Measurements from ENCODE around the gene CDA. TPM values are rescaled to one million over a fixed set of nuclear protein-coding genes. Genes with fewer than 3 reads are reported as not detected.
A peak's percentile ranks its signal among the peaks of the same experiment; 100 is the strongest.

Gene CDA
- total RNA-seq, 1 donor from 2014 or later, result not detected

GRCh38 chr1:20589331-20590278, 708 bp downstream of the CDA start:
- H3K27ac Mint-ChIP-seq (ENCODE audit: unreplicated experiment), result no peak overlapping the region
- Histone ChIP-seq H3K27me3 (ENCODE audit: insufficient read depth, low read length) (peaks cover 3% of the 10 kb centered on the region), H2AFZ (ENCODE audit: low read depth, low read length) (peak overlapping the region; percentile 50), H4K20me1 (ENCODE audit: insufficient read depth, low read length) (no peaks in the 10 kb centered on the region), H3K27ac (ENCODE audit: low read depth, low read length) (no peak overlapping the region), H3K4me1 (ENCODE audit: insufficient read depth, low read length) (peaks cover 11% of the 10 kb centered on the region), H3K4me2 (ENCODE audit: low read length) (peak overlapping the region; percentile 25), H3K9ac (ENCODE audit: low read length) (no peak overlapping the region), H3K79me2 (ENCODE audit: insufficient read depth, low read length) (no peaks in the 10 kb centered on the region), H3K36me3 (ENCODE audit: insufficient read depth, low read length) (no peaks in the 10 kb centered on the region), H3K9me3 (ENCODE audit: insufficient read depth, low read depth, low read length) (no peaks in the 10 kb centered on the region), H3K4me3 (ENCODE audit: insufficient read depth, low read depth, low read length) (no peak overlapping the region)
- H3K36me3 Mint-ChIP-seq (ENCODE audit: low read depth, unreplicated experiment), result no peaks in the 10 kb centered on the region
- peak; percentile 17 for FAIRE-seq
- peak; percentile 54 for DNase-seq (ENCODE audit: low read depth)
- no peak overlapping the region for H3K4me3 Mint-ChIP-seq (ENCODE audit: unreplicated experiment)
- no peaks in the 10 kb centered on the region for H3K9me3 Mint-ChIP-seq (ENCODE audit: unreplicated experiment)
- TF ChIP-seq EZH2 (IDR thresholded peaks at IDR 0.05; ENCODE audit: insufficient read depth, low read length) (no peak), CTCF (IDR thresholded peaks at IDR 0.05; ENCODE audit: insufficient read depth, low read depth, low read length) (no peak)
- H3K4me1 Mint-ChIP-seq (ENCODE audit: low read depth, unreplicated experiment), result peaks cover 3% of the 10 kb centered on the region
- H3K27me3 Mint-ChIP-seq (ENCODE audit: low read depth, unreplicated experiment), result peaks cover 46% of the 10 kb centered on the region

- no peak overlapping the region for H3K4me3 ChIP-seq (ENCODE audit: insufficient read depth, low read depth, low read length)
- no peak overlapping the region for H3K9ac ChIP-seq (ENCODE audit: low read length)
- peaks cover 6% of the 10 kb centered on the region for H3K27me3 ChIP-seq (ENCODE audit: insufficient read depth, low read length)
- H3K9me3 ChIP-seq (ENCODE audit: insufficient read depth, low read depth, low read length), result no peaks in the 10 kb centered on the region
- DNase-seq (ENCODE audit: low read depth) (no peak), FAIRE-seq (no peak)
- no peaks in the 10 kb centered on the region for H3K9me3 Mint-ChIP-seq (ENCODE audit: unreplicated experiment)
- no peaks in the 10 kb centered on the region for H3K79me2 ChIP-seq (ENCODE audit: insufficient read depth, low read length)
- TF ChIP-seq EZH2 (IDR thresholded peaks at IDR 0.05; ENCODE audit: insufficient read depth, low read length) (no peak), CTCF (IDR thresholded peaks at IDR 0.05; ENCODE audit: insufficient read depth, low read depth, low read length) (no peak)
- no peak overlapping the region for H3K27ac Mint-ChIP-seq (ENCODE audit: unreplicated experiment)
- H3K27ac ChIP-seq (ENCODE audit: low read depth, low read length), result no peak overlapping the region
- no peak overlapping the region for H3K4me3 Mint-ChIP-seq (ENCODE audit: unreplicated experiment)
- H3K36me3 ChIP-seq (ENCODE audit: insufficient read depth, low read length), result no peaks in the 10 kb centered on the region
- peaks cover 11% of the 10 kb centered on the region for H3K4me1 ChIP-seq (ENCODE audit: insufficient read depth, low read length)
- H3K4me2 ChIP-seq (ENCODE audit: low read length), result no peak overlapping the region
- no peaks in the 10 kb centered on the region for H3K36me3 Mint-ChIP-seq (ENCODE audit: low read depth, unreplicated experiment)
- H3K4me1 Mint-ChIP-seq (ENCODE audit: low read depth, unreplicated experiment), result peaks cover 3% of the 10 kb centered on the region
- no peaks in the 10 kb centered on the region for H4K20me1 ChIP-seq (ENCODE audit: insufficient read depth, low read length)
- H3K27me3 Mint-ChIP-seq (ENCODE audit: low read depth, unreplicated experiment), result peaks cover 50% of the 10 kb centered on the region
- no peak overlapping the region for H2AFZ ChIP-seq (ENCODE audit: low read depth, low read length)
Observed at GRCh38 chr1:20590306-20590777, 1.4 kb downstream of the CDA start.

DNA sequence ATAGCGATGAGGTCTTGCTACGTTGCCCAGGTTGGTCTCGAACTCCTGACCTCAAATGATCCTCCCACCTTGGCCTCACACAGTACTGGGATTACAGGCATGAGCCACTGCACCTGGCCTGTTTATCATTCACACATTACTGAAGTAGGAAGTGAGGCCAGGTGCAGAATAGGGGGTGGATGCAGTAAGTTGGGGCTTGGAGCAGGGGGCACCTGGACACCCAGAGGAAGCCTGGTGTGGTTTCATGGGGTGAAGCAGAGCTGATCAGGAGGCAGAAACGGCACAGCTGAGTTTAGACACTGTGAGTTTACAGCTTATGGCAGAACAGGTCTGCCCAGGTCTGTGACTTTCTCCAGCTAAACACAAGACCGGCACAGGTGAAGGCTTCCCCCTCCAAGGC, 4.9 kb downstream of the CDA start:
- FAIRE-seq, result no peak
- no peaks in the 10 kb centered on the region for H3K36me3 Mint-ChIP-seq (ENCODE audit: low read depth, unreplicated experiment)
- TF ChIP-seq CTCF (IDR thresholded peaks at IDR 0.05; ENCODE audit: insufficient read depth, low read depth, low read length), result no peak
- no peak for TF ChIP-seq EZH2 (IDR thresholded peaks at IDR 0.05; ENCODE audit: insufficient read depth, low read length)

More for the DNA sequence above, 4.9 kb downstream of the CDA start:
- no peaks in the 10 kb centered on the region for H3K36me3 ChIP-seq (ENCODE audit: insufficient read depth, low read length)
- H3K4me3 ChIP-seq (ENCODE audit: insufficient read depth, low read depth, low read length), result no peak overlapping the region
- Mint-ChIP-seq H3K27ac (ENCODE audit: unreplicated experiment) (no peak overlapping the region), H3K4me1 (ENCODE audit: low read depth, unreplicated experiment) (peaks cover 3% of the 10 kb centered on the region), H3K9me3 (ENCODE audit: unreplicated experiment) (no peaks in the 10 kb centered on the region), H3K27me3 (ENCODE audit: low read depth, unreplicated experiment) (peaks cover 40% of the 10 kb centered on the region), H3K4me3 (ENCODE audit: unreplicated experiment) (no peak overlapping the region)
- no peak overlapping the region for H2AFZ ChIP-seq (ENCODE audit: low read depth, low read length)
- no peak overlapping the region for H3K9ac ChIP-seq (ENCODE audit: low read length)
- H3K27me3 ChIP-seq (ENCODE audit: insufficient read depth, low read length), result peaks cover 6% of the 10 kb centered on the region
- H3K4me1 ChIP-seq (ENCODE audit: insufficient read depth, low read length), result peaks cover 11% of the 10 kb centered on the region
- no peak for DNase-seq (ENCODE audit: low read depth)
- H4K20me1 ChIP-seq (ENCODE audit: insufficient read depth, low read length), result no peaks in the 10 kb centered on the region
- no peaks in the 10 kb centered on the region for H3K79me2 ChIP-seq (ENCODE audit: insufficient read depth, low read length)
- no peaks in the 10 kb centered on the region for H3K9me3 ChIP-seq (ENCODE audit: insufficient read depth, low read depth, low read length)
- no peak overlapping the region for H3K4me2 ChIP-seq (ENCODE audit: low read length)
- H3K27ac ChIP-seq (ENCODE audit: low read depth, low read length), result no peak overlapping the region
